HCT116 (cell line): ENCODE data around the gene RYR2. TPM values are rescaled to one million over a fixed set of nuclear protein-coding genes. Genes with fewer than 3 reads are reported as not detected.

Source experiments
- ATAC-seq: fragments of 200-7000 bp; cut with Tn5 transposase; 2 replicates; pipeline ENCODE4 v1.9.1; 2020; ENCODE audit warnings: mild to moderate bottlenecking, moderate library complexity
- BruUV-seq: library from RNA; stranded (reverse); fragments of 400-500 nt; replicated peaks from 2 replicates; lab custom pipeline; 2021; lab: Mats Ljungman, UMichigan
- CTCF ChIA-PET: fragments of 300-600 bp; sonication (Branson Sonifier 250); formaldehyde crosslinking; loops from one replicate; lab custom pipeline; 2021; ENCODE audit warnings: antibody characterized with exemption; lab: Charles Lee
- POLR2A ChIA-PET: fragments of 300-600, 350-600 bp; sonication (Branson Sonifier 250); formaldehyde crosslinking; loops from one replicate; lab custom pipeline; 2021; ENCODE audit warnings: antibody characterized with exemption; lab: Charles Lee
- RAD21 ChIA-PET, 2 experiments: fragments of 300-600 bp; sonication (Branson Sonifier 250); formaldehyde crosslinking; loops; one replicate each; lab custom pipeline; 2023; ENCODE audit warnings: low total read pairs in 2 of 2; ENCODE audit not compliant: uncharacterized antibody in 2 of 2, unreplicated experiment in 2 of 2, low non-redundant PET in 1 of 2; lab: Charles Lee
- DNase-seq: peaks from one replicate; pipeline ENCODE4 v3.0.0-alpha.2; 2010; ENCODE audit warnings: low read depth, low spot score
- H2AFZ ChIP-seq: fragments of 200-600 bp; shearing (Covaris generic), sonication (generic); 2 replicates; pipeline ENCODE4 v1.6.1; 2017; ENCODE audit warnings: low read depth, mixed run types, mixed read lengths, antibody characterized with exemption, low read length; ENCODE audit not compliant: poor library complexity, severe bottlenecking
- H3K27ac ChIP-seq: 2 replicates; pipeline ENCODE4 v1.5.1; 2012; ENCODE audit warnings: low read depth, low read length
- H3K27me3 ChIP-seq: fragments of 200-600 bp; sonication (generic); 2 replicates; pipeline ENCODE4 v1.6.1; 2016; ENCODE audit warnings: mixed run types, low read length, mixed read lengths; ENCODE audit not compliant: insufficient read depth
- H3K36me3 ChIP-seq, 2 experiments: fragments of 200-500 bp in 1 of 2; fragments of 200-600 bp in 1 of 2; sonication (Bioruptor generic) in 1 of 2; sonication (generic) in 1 of 2; 2 replicates each; pipeline versions ENCODE4 v1.5.1 to v1.6.1; 2014 to 2016; ENCODE audit warnings: low read length in 2 of 2, inconsistent platforms in 1 of 2, mixed read lengths in 1 of 2, mixed run types in 1 of 2; ENCODE audit not compliant: insufficient read depth in 2 of 2, control insufficient read depth in 1 of 2
- H3K4me1 ChIP-seq, 2 experiments: fragments of 200-600 bp in 1 of 2; sonication (generic) in 1 of 2; 2 replicates each; pipeline versions ENCODE4 v1.5.1 to v1.6.1; 2012 to 2017; ENCODE audit warnings: low read length in 2 of 2, inconsistent platforms in 1 of 2, mild to moderate bottlenecking in 1 of 2, mixed read lengths in 1 of 2, mixed run types in 1 of 2, moderate library complexity in 1 of 2; ENCODE audit not compliant: insufficient read depth in 2 of 2, control insufficient read depth in 1 of 2
- H3K4me2 ChIP-seq: fragments of 200-600 bp; sonication (generic); 2 replicates; pipeline ENCODE4 v1.6.1; 2017; ENCODE audit warnings: mixed run types, low read length, mixed read lengths
- H3K4me3 ChIP-seq, 2 experiments: fragments of 200-600 bp in 1 of 2; sonication (generic) in 1 of 2; replicated peaks in 1 of 2; 2 replicates each; pipeline ENCODE4 v1.5.1; 2011 to 2016; ENCODE audit warnings: low read length in 2 of 2, control low read depth in 1 of 2, low read depth in 1 of 2, mild to moderate bottlenecking in 1 of 2, mixed read lengths in 1 of 2, mixed run types in 1 of 2
- H3K79me2 ChIP-seq: fragments of 200-600 bp; sonication (generic); 2 replicates; pipeline ENCODE4 v1.6.1; 2017; ENCODE audit warnings: mild to moderate bottlenecking, mixed run types, low read length, moderate library complexity, mixed read lengths; ENCODE audit not compliant: insufficient read depth
- H3K9ac ChIP-seq: fragments of 200-600 bp; sonication (generic); 2 replicates; pipeline ENCODE4 v1.6.1; 2016; ENCODE audit warnings: low read length, mixed read lengths
- H3K9me2 ChIP-seq: fragments of 200-600 bp; sonication (generic), shearing (Covaris generic); 2 replicates; pipeline ENCODE4 v1.6.1; 2017; ENCODE audit warnings: mixed run types, mild to moderate bottlenecking, moderate library complexity; ENCODE audit not compliant: insufficient read depth
- H3K9me3 ChIP-seq, 2 experiments: fragments of 200-500 bp in 1 of 2; fragments of 200-600 bp in 1 of 2; sonication (Bioruptor generic) in 1 of 2; sonication (generic) in 1 of 2; 2 replicates each; pipeline ENCODE4 v1.6.1; 2014 to 2017; ENCODE audit warnings: low read length in 2 of 2, mixed read lengths in 2 of 2, inconsistent platforms in 1 of 2, low read depth in 1 of 2, mild to moderate bottlenecking in 1 of 2, mixed run types in 1 of 2, moderate library complexity in 1 of 2; ENCODE audit not compliant: control insufficient read depth in 1 of 2, insufficient read depth in 1 of 2
- H4K20me1 ChIP-seq: fragments of 200-600 bp; sonication (generic), shearing (Covaris generic); 2 replicates; pipeline ENCODE4 v1.6.1; 2017; ENCODE audit warnings: mixed run types, mild to moderate bottlenecking, moderate library complexity; ENCODE audit not compliant: insufficient read depth
- ATF3 ChIP-seq: IDR thresholded peaks from 2 replicates; pipeline ENCODE4 v1.6.1; 2012
- CEBPB ChIP-seq: IDR thresholded peaks from 2 replicates; pipeline ENCODE4 v1.6.1; 2012; ENCODE audit warnings: low read depth
- EGR1 ChIP-seq: IDR thresholded peaks from 2 replicates; pipeline ENCODE4 v1.6.1; 2012; ENCODE audit warnings: low read depth
- EZH2 ChIP-seq: fragments of 200-600 bp; sonication (generic); IDR thresholded peaks from 2 replicates; pipeline ENCODE4 v1.6.1; 2017; ENCODE audit warnings: antibody characterized with exemption, mixed run types
- EZH2phosphoT487 ChIP-seq: fragments of 200-600 bp; IDR thresholded peaks from 2 replicates; pipeline ENCODE4 v1.6.1; 2018; ENCODE audit warnings: antibody characterized with exemption, borderline replicate concordance
- JUND ChIP-seq: IDR thresholded peaks from 2 replicates; pipeline ENCODE4 v1.6.1; 2012
- POLR2AphosphoS5 ChIP-seq: IDR thresholded peaks from 2 replicates; pipeline ENCODE4 v1.6.1; 2011; ENCODE audit warnings: mild to moderate bottlenecking, low read depth, low read length, moderate library complexity
- RAD21 ChIP-seq: IDR thresholded peaks from 2 replicates; pipeline ENCODE4 v1.6.1; 2012; ENCODE audit warnings: low read depth, mild to moderate bottlenecking
- SRF ChIP-seq: IDR thresholded peaks from 2 replicates; pipeline ENCODE4 v1.6.1; 2012; ENCODE audit warnings: low read depth
- TCF7L2 ChIP-seq: IDR thresholded peaks from 2 replicates; pipeline ENCODE4 v1.7.0; 2011; ENCODE audit warnings: borderline replicate concordance, inconsistent platforms; ENCODE audit not compliant: insufficient read depth, insufficient read length; ENCODE audit errors: extremely low read depth
- intact Hi-C: fragments of 100-400 bp; cut with micrococcal nuclease; formaldehyde crosslinking; loops from 2 replicates; pipeline ENCODE4 v1.10.0; 2022
- total RNA-seq: library from RNA; stranded (reverse); gene quantifications from one replicate; pipeline ENCODE4 v1.2.1, GENCODE V29; 2021; ENCODE audit not compliant: unreplicated experiment
- TF ChIP-seq, protein P1 (sequence below), 3 experiments: fragments of 200-600 bp in 1 of 3; sonication (generic) in 1 of 3; IDR thresholded peaks in 2 of 3; conservative IDR thresholded peaks in 1 of 3; 2 replicates each; pipeline ENCODE4 v1.5.1; 2012 to 2017; ENCODE audit warnings: low read depth in 2 of 3, low read length in 2 of 3, antibody characterized with exemption in 1 of 3, borderline replicate concordance in 1 of 3, control low read depth in 1 of 3, mild to moderate bottlenecking in 1 of 3, mixed read lengths in 1 of 3, mixed run types in 1 of 3, moderate library complexity in 1 of 3; ENCODE audit not compliant: insufficient read depth in 1 of 3

RYR2 gene
- total RNA-seq, 1 experiment from 2014 or later = 0.02 TPM

DNA sequence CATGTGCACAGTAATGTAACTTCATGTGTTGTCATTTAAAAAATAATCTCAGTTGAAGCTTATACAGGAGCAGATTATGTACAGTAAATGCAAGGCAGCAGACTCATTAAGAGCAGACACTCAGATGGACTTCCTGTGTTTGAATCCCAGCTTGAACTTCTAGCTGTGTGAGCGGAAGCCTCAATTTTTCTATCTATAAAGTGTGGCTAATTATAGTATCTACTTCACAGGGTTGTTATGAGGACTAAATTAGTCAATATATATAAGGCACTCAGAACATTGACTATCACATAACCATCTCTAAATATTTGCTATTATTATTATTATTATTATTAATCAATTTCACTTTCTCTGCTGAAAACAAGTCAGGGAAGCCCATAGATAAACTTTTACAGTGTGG lies 707.1 kb downstream of the RYR2 start:
- no peak for ATAC-seq
- no peak overlapping the region for H2AFZ ChIP-seq
- H3K9ac ChIP-seq = no peak overlapping the region
- ChIA-PET POLR2A (no interaction called here), CTCF (no interaction called here), RAD21 (no interaction called here)
- H3K79me2 ChIP-seq = no peaks in the 10 kb centered on the region; the same call in 1 of the 2 replicates
- H3K27ac ChIP-seq = no peak overlapping the region
- DNase-seq = no peak
- H4K20me1 ChIP-seq = no peaks in the 10 kb centered on the region
- TF ChIP-seq TCF7L2 (no peak), EZH2phosphoT487 (no peak), SRF (no peak), POLR2AphosphoS5 (no peak), EGR1 (no peak), RAD21 (no peak), JUND (no peak), EZH2 (no peak), CEBPB (no peak), ATF3 (no peak)
- TF ChIP-seq, protein P1, sequence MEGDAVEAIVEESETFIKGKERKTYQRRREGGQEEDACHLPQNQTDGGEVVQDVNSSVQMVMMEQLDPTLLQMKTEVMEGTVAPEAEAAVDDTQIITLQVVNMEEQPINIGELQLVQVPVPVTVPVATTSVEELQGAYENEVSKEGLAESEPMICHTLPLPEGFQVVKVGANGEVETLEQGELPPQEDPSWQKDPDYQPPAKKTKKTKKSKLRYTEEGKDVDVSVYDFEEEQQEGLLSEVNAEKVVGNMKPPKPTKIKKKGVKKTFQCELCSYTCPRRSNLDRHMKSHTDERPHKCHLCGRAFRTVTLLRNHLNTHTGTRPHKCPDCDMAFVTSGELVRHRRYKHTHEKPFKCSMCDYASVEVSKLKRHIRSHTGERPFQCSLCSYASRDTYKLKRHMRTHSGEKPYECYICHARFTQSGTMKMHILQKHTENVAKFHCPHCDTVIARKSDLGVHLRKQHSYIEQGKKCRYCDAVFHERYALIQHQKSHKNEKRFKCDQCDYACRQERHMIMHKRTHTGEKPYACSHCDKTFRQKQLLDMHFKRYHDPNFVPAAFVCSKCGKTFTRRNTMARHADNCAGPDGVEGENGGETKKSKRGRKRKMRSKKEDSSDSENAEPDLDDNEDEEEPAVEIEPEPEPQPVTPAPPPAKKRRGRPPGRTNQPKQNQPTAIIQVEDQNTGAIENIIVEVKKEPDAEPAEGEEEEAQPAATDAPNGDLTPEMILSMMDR (IDR thresholded peaks at IDR 0.05 in 2 of 3, conservative IDR thresholded peaks at IDR 0.05 in 1 of 3; ENCODE audit: borderline replicate concordance in 1 of 3, insufficient read depth in 1 of 3, low read depth in 2 of 3, low read length in 2 of 3) = no peak
- no peaks in the 10 kb centered on the region for H3K9me2 ChIP-seq
- H3K4me1 ChIP-seq = no peaks in the 10 kb centered on the region
- no peaks in the 10 kb centered on the region for H3K27me3 ChIP-seq
- no peak overlapping the region for H3K4me3 ChIP-seq
- BruUV-seq = no TSS peak
- intact Hi-C loops = no loop called here
- peaks cover 6 to 9% of the 10 kb centered on the region in 2 experiments; a peak in 2 of 4 replicates for H3K9me3 ChIP-seq
- no peaks in the 10 kb centered on the region for H3K36me3 ChIP-seq
- H3K4me2 ChIP-seq = no peak overlapping the region
